ENCODE measurements around the gene BTNL9. TPM values are rescaled to one million over a fixed set of nuclear protein-coding genes. Genes with fewer than 3 reads are reported as not detected.

Gene BTNL9
- total RNA-seq, 1 donor from 2014 or later = 38.5 TPM

DNA sequence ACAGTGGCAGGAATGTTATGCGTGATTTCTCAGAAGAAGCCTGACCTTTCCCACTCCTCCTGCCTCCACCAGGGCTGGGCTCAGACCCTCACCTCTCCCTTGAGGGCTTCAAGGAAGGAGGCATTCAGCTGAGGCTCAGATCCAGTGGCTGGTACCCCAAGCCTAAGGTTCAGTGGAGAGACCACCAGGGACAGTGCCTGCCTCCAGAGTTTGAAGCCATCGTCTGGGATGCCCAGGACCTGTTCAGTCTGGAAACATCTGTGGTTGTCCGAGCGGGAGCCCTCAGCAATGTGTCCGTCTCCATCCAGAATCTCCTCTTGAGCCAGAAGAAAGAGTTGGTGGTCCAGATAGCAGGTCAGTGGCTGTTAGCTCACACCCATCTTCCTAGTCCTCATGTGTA is 9.9 kb downstream of the BTNL9 start:
- H3K27me3 ChIP-seq (ENCODE audit: low read depth) = peaks cover 92% of the 10 kb centered on the region
- H3K4me1 ChIP-seq = peaks cover 43% of the 10 kb centered on the region
- H3K36me3 ChIP-seq = no peaks in the 10 kb centered on the region
- no peaks in the 10 kb centered on the region for H3K9me3 ChIP-seq (replicated peaks)
- intact Hi-C loops (cut with micrococcal nuclease) = no loop called here
- H3K27ac ChIP-seq (replicated peaks) = peak overlapping the region; percentile 91
- TF ChIP-seq, protein P1, sequence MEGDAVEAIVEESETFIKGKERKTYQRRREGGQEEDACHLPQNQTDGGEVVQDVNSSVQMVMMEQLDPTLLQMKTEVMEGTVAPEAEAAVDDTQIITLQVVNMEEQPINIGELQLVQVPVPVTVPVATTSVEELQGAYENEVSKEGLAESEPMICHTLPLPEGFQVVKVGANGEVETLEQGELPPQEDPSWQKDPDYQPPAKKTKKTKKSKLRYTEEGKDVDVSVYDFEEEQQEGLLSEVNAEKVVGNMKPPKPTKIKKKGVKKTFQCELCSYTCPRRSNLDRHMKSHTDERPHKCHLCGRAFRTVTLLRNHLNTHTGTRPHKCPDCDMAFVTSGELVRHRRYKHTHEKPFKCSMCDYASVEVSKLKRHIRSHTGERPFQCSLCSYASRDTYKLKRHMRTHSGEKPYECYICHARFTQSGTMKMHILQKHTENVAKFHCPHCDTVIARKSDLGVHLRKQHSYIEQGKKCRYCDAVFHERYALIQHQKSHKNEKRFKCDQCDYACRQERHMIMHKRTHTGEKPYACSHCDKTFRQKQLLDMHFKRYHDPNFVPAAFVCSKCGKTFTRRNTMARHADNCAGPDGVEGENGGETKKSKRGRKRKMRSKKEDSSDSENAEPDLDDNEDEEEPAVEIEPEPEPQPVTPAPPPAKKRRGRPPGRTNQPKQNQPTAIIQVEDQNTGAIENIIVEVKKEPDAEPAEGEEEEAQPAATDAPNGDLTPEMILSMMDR (IDR thresholded peaks at IDR 0.05; ENCODE audit: borderline replicate concordance) = no peak
- no peak overlapping the region for H3K4me3 ChIP-seq
- no peak for DNase-seq

DNA sequence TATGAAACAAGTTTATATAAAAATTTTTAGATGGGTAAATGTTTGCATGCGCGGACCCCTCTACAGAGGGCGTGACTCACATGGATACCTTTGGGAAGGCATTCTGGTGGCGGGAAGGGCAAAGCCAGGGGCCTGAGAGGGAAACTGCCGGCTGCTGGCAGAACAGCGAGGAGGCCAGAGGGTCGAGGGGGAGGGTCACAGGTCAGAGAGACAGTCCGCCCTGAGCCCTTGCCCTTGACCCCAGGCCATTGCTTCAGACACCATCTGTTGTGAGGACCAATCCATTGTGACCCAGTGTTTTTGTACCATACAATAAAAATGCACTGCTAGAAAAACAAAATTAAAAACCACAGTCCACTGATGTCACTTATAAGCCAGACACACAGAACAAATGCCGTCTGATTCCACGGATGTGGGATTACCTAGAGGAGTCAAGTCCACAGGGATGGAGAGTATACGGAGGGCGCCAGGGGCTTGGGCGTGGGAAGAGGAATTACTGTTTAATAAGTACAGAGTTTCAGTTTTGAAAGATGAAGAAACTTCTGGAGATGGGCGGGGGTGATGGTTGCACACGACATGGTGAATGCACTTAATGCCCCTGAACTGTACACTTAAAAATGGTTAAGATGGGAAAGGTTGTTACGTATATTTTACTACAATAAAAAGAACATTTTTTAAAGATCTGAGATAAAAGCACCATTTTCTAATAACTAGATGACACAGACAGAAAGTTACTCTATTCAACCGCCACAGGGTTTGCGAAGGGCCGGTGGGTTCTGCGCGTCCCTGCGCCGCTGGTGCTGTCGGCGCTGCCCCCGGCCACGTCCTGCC is 12.0 kb downstream of the BTNL9 start:
- Histone ChIP-seq H3K9me3 (replicated peaks) (no peaks in the 10 kb centered on the region), H3K27ac (replicated peaks) (peak overlapping the region; percentile 91), H3K4me1 (peaks cover 53% of the 10 kb centered on the region), H3K27me3 (ENCODE audit: low read depth) (peaks cover 98% of the 10 kb centered on the region), H3K36me3 (no peaks in the 10 kb centered on the region), H3K4me3 (peak overlapping the region; percentile 70)
- TF ChIP-seq, protein P1 (IDR thresholded peaks at IDR 0.05; ENCODE audit: borderline replicate concordance) = no peak
- intact Hi-C loops (cut with micrococcal nuclease) = no loop called here
- no peak for DNase-seq

DNA sequence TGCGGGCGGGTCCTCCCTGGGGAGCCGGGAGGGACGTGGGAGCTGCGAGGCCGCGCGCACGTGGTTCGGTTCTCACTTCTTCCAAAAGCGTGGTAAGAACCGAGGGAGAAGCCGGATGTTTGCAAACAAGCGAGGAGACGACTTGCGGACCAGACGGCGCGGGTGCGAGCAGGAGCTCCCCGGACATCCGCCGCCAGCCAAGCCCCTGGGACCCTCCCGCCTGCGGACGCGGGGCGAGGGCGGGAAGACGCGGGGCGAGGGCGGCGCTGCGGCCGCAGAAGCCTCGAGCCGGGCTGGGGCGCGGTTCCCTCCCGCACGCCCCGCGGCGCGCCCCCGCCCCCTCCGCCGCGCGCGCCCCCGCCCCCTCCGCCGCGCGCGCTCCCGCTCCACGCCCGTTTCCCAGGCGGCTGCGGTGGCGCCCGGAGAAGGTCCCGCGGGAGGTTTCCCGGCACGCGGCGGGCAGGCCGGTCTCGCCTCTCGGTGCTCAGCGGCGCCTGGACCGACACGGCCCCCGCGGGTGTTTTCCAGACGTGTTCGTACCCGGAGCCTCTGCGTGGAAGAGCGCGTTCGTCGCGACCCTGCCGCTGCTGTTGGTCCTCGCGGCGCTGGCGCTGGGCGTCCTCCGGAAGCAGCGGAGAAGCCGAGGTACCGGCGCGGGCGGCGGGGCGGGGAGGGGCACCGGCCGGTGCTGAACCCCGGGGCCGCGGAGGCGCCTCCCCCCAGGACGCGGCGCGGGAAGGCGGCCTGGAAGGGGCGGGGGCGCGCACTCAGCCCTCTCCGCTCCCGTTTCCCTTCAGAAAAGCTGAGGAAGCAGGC is 12.8 kb downstream of the BTNL9 start:
- Histone ChIP-seq H3K36me3 (no peaks in the 10 kb centered on the region), H3K4me3 (peak overlapping the region; percentile 70), H3K27me3 (ENCODE audit: low read depth) (peaks cover 98% of the 10 kb centered on the region), H3K9me3 (replicated peaks) (no peaks in the 10 kb centered on the region), H3K4me1 (peaks cover 53% of the 10 kb centered on the region), H3K27ac (replicated peaks) (peak overlapping the region; percentile 91)
- DNase-seq = peak; percentile 26
- intact Hi-C loops (cut with micrococcal nuclease) = no loop called here
- TF ChIP-seq, protein P1 (IDR thresholded peaks at IDR 0.05; ENCODE audit: borderline replicate concordance) = no peak

DNA sequence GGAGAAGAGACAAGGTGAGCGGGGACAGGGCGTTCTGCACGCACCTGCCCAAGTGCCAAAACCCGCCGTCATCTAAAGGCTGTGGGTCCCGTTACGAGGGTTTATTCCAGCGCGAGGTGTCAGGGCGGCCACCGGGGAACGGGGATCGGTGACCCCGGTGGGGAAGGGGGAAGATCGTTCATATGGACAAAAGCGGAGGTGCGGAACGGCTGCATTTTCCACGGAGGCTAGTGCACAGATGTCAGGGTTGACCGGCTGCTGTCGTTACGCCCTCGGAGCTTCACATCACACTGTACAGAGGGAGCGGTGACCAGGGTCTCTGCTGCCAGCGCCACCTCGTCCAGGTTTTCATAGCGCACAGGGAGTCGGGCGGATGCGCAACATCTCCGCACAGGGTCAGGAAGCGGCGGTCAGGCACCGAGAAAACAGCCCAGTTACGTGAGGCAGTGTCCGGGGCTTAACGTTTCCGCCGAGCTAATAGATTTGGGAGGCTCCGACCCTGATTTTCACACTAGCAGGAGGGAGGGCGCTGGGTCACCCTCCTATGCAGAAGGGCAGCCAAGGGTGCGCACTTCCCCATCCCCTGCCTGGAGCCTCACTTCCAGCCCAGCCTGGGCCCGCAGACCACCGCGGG is 13.5 kb downstream of the BTNL9 start:
- Histone ChIP-seq H3K9me3 (replicated peaks) (no peaks in the 10 kb centered on the region), H3K27ac (replicated peaks) (peak overlapping the region; percentile 91), H3K4me1 (peaks cover 53% of the 10 kb centered on the region), H3K4me3 (peak overlapping the region; percentile 70), H3K36me3 (no peaks in the 10 kb centered on the region), H3K27me3 (ENCODE audit: low read depth) (peaks cover 98% of the 10 kb centered on the region)
- intact Hi-C loops (cut with micrococcal nuclease) = no loop called here
- no peak for DNase-seq
- TF ChIP-seq, protein P1 (IDR thresholded peaks at IDR 0.05; ENCODE audit: borderline replicate concordance) = no peak

DNA sequence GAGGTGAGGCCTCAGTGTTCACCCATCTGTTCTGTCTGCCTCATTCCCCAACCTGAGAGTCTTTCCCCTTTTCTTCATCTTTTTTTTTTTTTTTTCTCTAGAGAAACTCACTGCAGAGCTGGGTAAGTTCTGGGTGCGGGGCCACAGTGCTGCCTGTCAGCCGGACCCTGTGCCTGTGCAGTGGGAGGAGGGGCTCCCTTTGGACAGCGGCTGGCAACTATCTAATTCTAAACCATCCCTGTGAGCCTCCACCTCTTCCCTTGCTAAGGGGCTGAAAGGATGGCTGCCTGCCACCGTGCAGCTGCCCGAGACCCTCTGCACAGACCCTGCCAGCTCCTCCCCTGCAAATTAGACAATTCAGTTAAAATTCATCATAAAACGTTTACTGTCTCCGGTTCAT is 14.1 kb downstream of the BTNL9 start:
- peaks cover 100% of the 10 kb centered on the region for H3K27me3 ChIP-seq (ENCODE audit: low read depth)
- peaks cover 55% of the 10 kb centered on the region for H3K4me1 ChIP-seq

More for the DNA sequence above, 14.1 kb downstream of the BTNL9 start:
- no peak for DNase-seq
- TF ChIP-seq, protein P1 (IDR thresholded peaks at IDR 0.05; ENCODE audit: borderline replicate concordance) = no peak
- H3K9me3 ChIP-seq (replicated peaks) = no peaks in the 10 kb centered on the region
- H3K4me3 ChIP-seq = peak overlapping the region; percentile 70
- no peaks in the 10 kb centered on the region for H3K36me3 ChIP-seq
- peak overlapping the region; percentile 91 for H3K27ac ChIP-seq (replicated peaks)
- intact Hi-C loops (cut with micrococcal nuclease) = no loop called here

Data from left ventricle myocardium inferior (tissue), 1 donor.